ENCODE data around the gene GALK2.
A peak's percentile ranks its signal among the peaks of the same experiment; 100 is the strongest.

Gene GALK2

GRCh38 chr15:49212897-49213296, 42.9 kb downstream of the GALK2 start:
- no peak overlapping the region for H3K4me3 ChIP-seq (replicated peaks in 1 of 2; ENCODE audit: low read depth in 2 of 2, low read length in 2 of 2)
- no peak for DNase-seq (ENCODE audit: low read depth in 2 of 2)
- TF ChIP-seq CTCF (IDR thresholded peaks at IDR 0.05; ENCODE audit: low read depth, low read length): no peak

GRCh38 chr15:49215768-49216739, 46.0 kb downstream of the GALK2 start:
- no peak for TF ChIP-seq CTCF (IDR thresholded peaks at IDR 0.05; ENCODE audit: low read depth, low read length)
- peak in 1 of 2 donors; percentile 19 for DNase-seq (ENCODE audit: low read depth in 2 of 2)
- H3K4me3 ChIP-seq (replicated peaks in 1 of 2; ENCODE audit: low read depth in 2 of 2, low read length in 2 of 2): no peak overlapping the region

- no peak for TF ChIP-seq CTCF (IDR thresholded peaks at IDR 0.05; ENCODE audit: low read depth, low read length)
- no peak overlapping the region for H3K4me3 ChIP-seq (replicated peaks in 1 of 2; ENCODE audit: low read depth in 2 of 2, low read length in 2 of 2)
- peak; percentile 22 to 37 for DNase-seq (ENCODE audit: low read depth in 2 of 2)
Measured at GRCh38 chr15:49223536-49224274, 53.7 kb downstream of the GALK2 start.

- H3K4me3 ChIP-seq (replicated peaks in 1 of 2; ENCODE audit: low read depth in 2 of 2, low read length in 2 of 2): no peak overlapping the region
- peak; percentile 42 to 72 for DNase-seq (ENCODE audit: low read depth in 2 of 2)
- TF ChIP-seq CTCF (IDR thresholded peaks at IDR 0.05; ENCODE audit: low read depth, low read length): no peak
Measured at GRCh38 chr15:49225572-49226281, 55.7 kb downstream of the GALK2 start.

GRCh38 chr15:49227602-49228001, 57.6 kb downstream of the GALK2 start:
- TF ChIP-seq CTCF (IDR thresholded peaks at IDR 0.05; ENCODE audit: low read depth, low read length): no peak
- H3K4me3 ChIP-seq (replicated peaks in 1 of 2; ENCODE audit: low read depth in 2 of 2, low read length in 2 of 2): no peak overlapping the region
- DNase-seq (ENCODE audit: low read depth in 2 of 2): no peak

- no peak overlapping the region for H3K4me3 ChIP-seq (replicated peaks in 1 of 2; ENCODE audit: low read depth in 2 of 2, low read length in 2 of 2)
- no peak for TF ChIP-seq CTCF (IDR thresholded peaks at IDR 0.05; ENCODE audit: low read depth, low read length)
- no peak for DNase-seq (ENCODE audit: low read depth in 2 of 2)
Measured at GRCh38 chr15:49229922-49230321, 59.9 kb downstream of the GALK2 start.

Data from cardiac fibroblast (primary cell).